Fibroblast of the aortic adventitia (primary cell): Measurements from ENCODE around the gene ATF6. TPM values are rescaled to one million over a fixed set of nuclear protein-coding genes. Genes with fewer than 3 reads are reported as not detected.

ENCODE experiments used
- DNase-seq: peaks from one replicate; pipeline ENCODE4 v3.0.0-alpha.2; 2010; ENCODE audit warnings: low read depth
- H3K4me3 ChIP-seq: 2 replicates; pipeline ENCODE4 v1.5.1; 2011; ENCODE audit warnings: low read depth, mild to moderate bottlenecking, control low read depth, low read length, moderate library complexity
- total RNA-seq: library from RNA; depleted of rRNA; stranded (reverse); fragments of >200 nt; gene quantifications from 2 replicates; pipeline ENCODE4 v1.2.3, GENCODE V29; 2012; ENCODE audit warnings: low replicate concordance
- TF ChIP-seq, protein P1 (sequence below): IDR thresholded peaks from 2 replicates; pipeline ENCODE4 v1.5.1; 2011; ENCODE audit warnings: mild to moderate bottlenecking, low read length, control low read depth, inconsistent platforms; ENCODE audit not compliant: insufficient read depth

Gene ATF6
- total RNA-seq, 1 donor = 32.8 TPM

DNA sequence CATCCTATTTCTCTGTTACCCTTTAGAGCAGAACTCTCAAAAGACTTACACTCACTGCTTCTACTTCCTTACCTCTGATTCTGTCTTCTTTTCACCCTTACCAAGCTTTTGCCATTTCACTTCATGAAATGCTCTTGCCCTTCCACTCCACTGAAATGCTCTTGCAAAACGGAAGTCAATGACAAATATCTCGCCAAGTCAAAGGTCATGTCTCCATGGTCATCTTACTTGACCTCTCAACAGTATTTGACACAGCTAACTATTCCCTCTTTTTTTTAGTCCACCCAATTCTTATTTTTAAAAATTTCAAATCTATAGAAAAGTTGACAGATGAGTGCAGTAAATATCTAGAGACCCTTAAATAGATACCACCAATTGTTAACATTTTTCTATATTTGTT is 149.9 kb downstream of the ATF6 start:
- H3K4me3 ChIP-seq = no peak overlapping the region

DNA sequence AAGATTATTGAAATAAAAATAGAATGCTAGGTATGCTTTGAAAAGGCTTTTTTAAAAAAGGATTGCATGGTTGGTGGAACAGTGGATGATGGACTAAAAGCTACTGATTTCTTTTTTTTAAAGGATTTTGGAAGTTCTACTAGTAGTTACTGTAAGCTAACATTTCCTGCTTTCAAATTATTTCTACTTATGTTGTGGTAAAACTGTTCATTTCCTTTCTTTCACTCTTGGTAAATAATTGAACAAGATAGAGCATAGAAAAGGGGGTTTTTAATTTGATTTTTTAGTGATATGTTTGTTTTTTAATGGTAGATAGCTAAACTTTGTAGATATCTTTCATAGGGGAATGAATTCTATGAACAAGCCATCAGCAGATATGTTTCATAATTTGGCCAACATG is 153.1 kb downstream of the ATF6 start:
- no peak overlapping the region for H3K4me3 ChIP-seq
- TF ChIP-seq, protein P1, sequence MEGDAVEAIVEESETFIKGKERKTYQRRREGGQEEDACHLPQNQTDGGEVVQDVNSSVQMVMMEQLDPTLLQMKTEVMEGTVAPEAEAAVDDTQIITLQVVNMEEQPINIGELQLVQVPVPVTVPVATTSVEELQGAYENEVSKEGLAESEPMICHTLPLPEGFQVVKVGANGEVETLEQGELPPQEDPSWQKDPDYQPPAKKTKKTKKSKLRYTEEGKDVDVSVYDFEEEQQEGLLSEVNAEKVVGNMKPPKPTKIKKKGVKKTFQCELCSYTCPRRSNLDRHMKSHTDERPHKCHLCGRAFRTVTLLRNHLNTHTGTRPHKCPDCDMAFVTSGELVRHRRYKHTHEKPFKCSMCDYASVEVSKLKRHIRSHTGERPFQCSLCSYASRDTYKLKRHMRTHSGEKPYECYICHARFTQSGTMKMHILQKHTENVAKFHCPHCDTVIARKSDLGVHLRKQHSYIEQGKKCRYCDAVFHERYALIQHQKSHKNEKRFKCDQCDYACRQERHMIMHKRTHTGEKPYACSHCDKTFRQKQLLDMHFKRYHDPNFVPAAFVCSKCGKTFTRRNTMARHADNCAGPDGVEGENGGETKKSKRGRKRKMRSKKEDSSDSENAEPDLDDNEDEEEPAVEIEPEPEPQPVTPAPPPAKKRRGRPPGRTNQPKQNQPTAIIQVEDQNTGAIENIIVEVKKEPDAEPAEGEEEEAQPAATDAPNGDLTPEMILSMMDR = no peak
- DNase-seq = no peak

More for the DNA sequence above, 149.9 kb downstream of the ATF6 start:
- DNase-seq = no peak
- TF ChIP-seq, protein P1 = no peak

DNA sequence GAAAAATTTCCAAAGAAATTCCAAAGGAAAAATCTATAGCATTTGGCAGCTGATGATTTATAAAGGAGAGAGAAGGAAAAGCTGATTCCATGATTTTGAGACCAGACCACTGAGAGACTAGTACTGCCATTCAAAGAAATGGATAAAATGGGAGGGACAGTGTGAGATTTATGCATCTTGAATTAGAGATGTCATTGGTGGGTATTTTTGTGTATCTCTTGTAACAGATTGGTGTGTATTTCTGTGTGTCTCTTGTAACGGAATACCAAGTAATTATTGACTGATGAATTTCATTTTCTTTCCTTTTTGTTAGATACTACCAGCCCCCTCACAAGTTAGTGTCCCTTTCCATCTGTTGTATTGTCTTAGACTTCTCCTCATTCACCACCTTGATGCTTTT is 155.4 kb downstream of the ATF6 start:
- TF ChIP-seq, protein P1 = no peak
- no peak for DNase-seq
- H3K4me3 ChIP-seq = no peak overlapping the region

DNA sequence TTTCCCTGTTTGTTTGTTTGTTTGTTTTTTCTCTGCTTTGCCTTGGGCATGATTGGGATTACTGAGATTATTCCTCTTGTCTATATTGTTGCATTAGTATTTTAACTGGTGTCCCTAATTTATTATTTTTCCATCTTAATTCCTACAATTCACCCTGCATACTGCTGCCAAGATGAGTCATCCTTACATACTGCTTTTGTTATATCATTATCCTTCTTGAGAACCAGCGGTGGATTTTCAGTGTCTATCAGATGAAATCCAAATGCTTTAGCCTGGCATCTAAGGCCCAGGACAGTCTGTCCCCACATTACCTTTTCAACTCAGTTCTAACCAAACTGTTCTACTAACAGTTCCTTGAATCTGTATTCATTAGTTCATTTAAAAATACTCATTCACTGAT is 155.9 kb downstream of the ATF6 start:
- TF ChIP-seq, protein P1 = no peak
- peak; percentile 63 for DNase-seq
- H3K4me3 ChIP-seq = no peak overlapping the region

DNA sequence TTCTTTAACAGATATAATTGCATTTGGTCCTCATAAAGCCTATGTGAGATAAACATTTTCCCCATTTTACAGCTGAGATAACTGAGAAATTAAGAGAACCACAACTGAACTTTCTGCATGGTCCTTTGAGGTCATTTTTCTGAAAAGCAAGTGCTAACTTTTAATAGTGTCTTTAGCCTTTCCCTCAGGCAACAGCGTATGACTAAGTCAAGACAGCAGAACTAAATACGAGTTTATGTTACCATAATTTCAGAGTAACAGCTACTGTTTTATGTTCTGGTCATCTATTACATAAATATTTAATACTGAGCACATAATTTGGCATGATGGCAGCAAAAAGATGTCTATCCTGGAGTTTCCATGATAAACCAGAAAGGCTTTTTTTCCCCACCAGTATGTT is 161.9 kb downstream of the ATF6 start:
- TF ChIP-seq, protein P1 = no peak
- no peak overlapping the region for H3K4me3 ChIP-seq
- DNase-seq = no peak

DNA sequence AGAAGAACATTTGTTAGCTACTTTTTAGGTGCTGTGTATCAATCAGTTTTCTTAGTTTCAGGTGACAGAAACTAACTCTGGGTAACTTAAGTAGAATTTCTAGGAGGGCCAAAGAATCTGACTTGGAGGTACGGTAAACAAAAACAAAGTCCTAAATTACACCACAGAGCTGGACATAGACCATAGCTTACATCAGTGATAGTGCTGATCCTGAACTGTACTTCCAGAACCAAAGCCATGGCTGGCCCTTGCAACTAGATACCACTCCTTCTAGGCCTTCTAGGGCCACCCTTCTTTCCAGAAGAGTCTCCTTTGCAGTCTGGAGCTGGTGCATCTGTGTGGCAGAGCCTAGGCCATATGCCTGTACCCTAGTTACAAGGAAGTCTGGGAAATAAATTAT is 163.0 kb downstream of the ATF6 start:
- H3K4me3 ChIP-seq = no peak overlapping the region
- TF ChIP-seq, protein P1 = no peak
- no peak for DNase-seq

DNA sequence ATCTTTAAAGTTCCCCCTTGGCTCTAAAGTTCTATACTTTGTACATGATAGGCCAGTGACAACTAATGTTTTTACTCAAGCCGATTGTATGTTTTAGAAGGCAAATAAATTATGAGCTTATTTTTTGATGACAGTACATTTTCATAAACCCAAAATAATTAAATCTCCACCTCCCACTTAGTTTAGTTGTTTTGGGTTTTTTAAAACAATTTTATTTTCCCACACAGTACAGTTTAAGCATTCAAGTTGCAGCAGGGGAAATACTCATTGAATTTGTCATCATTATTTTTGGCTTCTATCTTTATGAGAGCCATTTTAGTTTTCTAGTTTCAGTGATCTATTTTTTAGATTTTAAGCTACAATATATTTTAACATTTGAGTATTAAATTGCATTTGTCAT is 163.9 kb downstream of the ATF6 start:
- TF ChIP-seq, protein P1 = no peak
- H3K4me3 ChIP-seq = no peak overlapping the region
- peak; percentile 66 for DNase-seq
